GM23338 (cell line): ENCODE measurements around the gene PIEZO2. TPM values are rescaled to one million over a fixed set of nuclear protein-coding genes. Genes with fewer than 3 reads are reported as not detected.

Experiments used
- ATAC-seq: fragments of 200-7000 bp; cut with Tn5 transposase; 3 replicates; pipeline ENCODE4 v1.9.1; 2020
- DNase-seq: peaks from one replicate; pipeline ENCODE4 v3.0.0-alpha.2; 2015; ENCODE audit warnings: low spot score
- H2AFZ ChIP-seq: fragments of 200-600 bp; sonication (generic); 2 replicates; pipeline ENCODE4 v1.8.0; 2016; ENCODE audit warnings: antibody characterized with exemption, mild to moderate bottlenecking, moderate library complexity
- H3F3A ChIP-seq: fragments of 200-600 bp; sonication (generic); replicated peaks from 2 replicates; pipeline ENCODE4 v1.8.0; 2017; ENCODE audit warnings: antibody characterized with exemption, mixed run types, low read depth
- H3K27ac ChIP-seq: fragments of 200-600 bp; sonication (generic); 2 replicates; pipeline ENCODE4 v1.6.1; 2016; ENCODE audit warnings: low read depth
- H3K27me3 ChIP-seq: fragments of 200-600 bp; sonication (generic); 2 replicates; pipeline ENCODE4 v1.8.0; 2016; ENCODE audit warnings: mild to moderate bottlenecking, mixed run types, moderate library complexity; ENCODE audit not compliant: insufficient read depth
- H3K36me3 ChIP-seq: fragments of 200-600 bp; sonication (generic); 2 replicates; pipeline ENCODE4 v1.8.0; 2016; ENCODE audit warnings: mild to moderate bottlenecking; ENCODE audit not compliant: insufficient read depth
- H3K4me1 ChIP-seq: fragments of 200-600 bp; sonication (generic); 2 replicates; pipeline ENCODE4 v1.8.0; 2016; ENCODE audit warnings: mild to moderate bottlenecking, moderate library complexity; ENCODE audit not compliant: insufficient read depth
- H3K4me2 ChIP-seq: fragments of 200-600 bp; sonication (generic); 2 replicates; pipeline ENCODE4 v1.7.1; 2017; ENCODE audit warnings: mixed run types
- H3K4me3 ChIP-seq: fragments of 200-600 bp; sonication (generic); 2 replicates; pipeline ENCODE4 v1.6.1; 2016; ENCODE audit warnings: mixed run types
- H3K79me2 ChIP-seq: fragments of 200-600 bp; sonication (generic); replicated peaks from 2 replicates; pipeline ENCODE4 v1.8.0; 2017; ENCODE audit warnings: mild to moderate bottlenecking; ENCODE audit not compliant: insufficient read depth
- H3K9me2 ChIP-seq: fragments of 200-600 bp; sonication (generic); 2 replicates; pipeline ENCODE4 v1.8.0; 2017; ENCODE audit not compliant: insufficient read depth
- H4K20me1 ChIP-seq: fragments of 200-600 bp; sonication (generic); replicated peaks from 2 replicates; pipeline ENCODE4 v1.8.0; 2017; ENCODE audit warnings: mild to moderate bottlenecking; ENCODE audit not compliant: insufficient read depth
- H3K27ac Mint-ChIP-seq: 2 replicates; pipeline ENCODE4 v1.8.0; 2020; ENCODE audit warnings: inconsistent platforms, mild to moderate bottlenecking, moderate library complexity, mixed read lengths
- H3K27me3 Mint-ChIP-seq: 3 replicates; pipeline ENCODE4 v1.8.0; 2022; ENCODE audit warnings: low read depth, mild to moderate bottlenecking, moderate library complexity, mixed read lengths, inconsistent platforms; ENCODE audit not compliant: insufficient read depth, poor library complexity
- H3K36me3 Mint-ChIP-seq: 3 replicates; pipeline ENCODE4 v1.8.0; 2021; ENCODE audit warnings: low read depth, mild to moderate bottlenecking, inconsistent platforms, moderate library complexity, mixed read lengths
- H3K4me1 Mint-ChIP-seq: 3 replicates; pipeline ENCODE4 v1.8.0; 2020; ENCODE audit warnings: mild to moderate bottlenecking, inconsistent platforms, mixed read lengths
- H3K4me3 Mint-ChIP-seq: 3 replicates; pipeline ENCODE4 v1.8.0; 2021; ENCODE audit warnings: moderate library complexity, mild to moderate bottlenecking, inconsistent platforms, mixed read lengths
- H3K9me3 Mint-ChIP-seq: 3 replicates; pipeline ENCODE4 v1.8.0; 2020; ENCODE audit warnings: moderate library complexity, mild to moderate bottlenecking, inconsistent platforms, mixed read lengths
- CREB1 ChIP-seq: fragments of 250-450 bp; sonication (Bioruptor Pico); IDR thresholded peaks from 2 replicates; pipeline ENCODE4 v1.5.0; 2020; ENCODE audit warnings: low read depth, mild to moderate bottlenecking, moderate library complexity
- EZH2phosphoT487 ChIP-seq: fragments of 200-600 bp; sonication (generic); IDR thresholded peaks from one replicate; pipeline ENCODE4 v1.8.1; 2018; ENCODE audit warnings: antibody characterized with exemption; ENCODE audit not compliant: unreplicated experiment
- JUNB ChIP-seq: IDR thresholded peaks from one replicate; pipeline ENCODE4 v1.6.1; 2016; ENCODE audit warnings: antibody characterized with exemption; ENCODE audit not compliant: unreplicated experiment
- POLR2AphosphoS5 ChIP-seq: IDR thresholded peaks from 2 replicates; pipeline ENCODE4 v1.6.1; 2016; ENCODE audit warnings: antibody characterized with exemption, low read depth
- STAT1 ChIP-seq: IDR thresholded peaks from one replicate; pipeline ENCODE4 v1.6.1; 2016; ENCODE audit warnings: antibody characterized with exemption; ENCODE audit not compliant: unreplicated experiment
- ZNF114 ChIP-seq: fragments of 250-450 bp; sonication (Bioruptor Pico); IDR thresholded peaks from 2 replicates; pipeline ENCODE4 v1.5.0; 2020; ENCODE audit warnings: mild to moderate bottlenecking, moderate library complexity
- ZNF331 ChIP-seq: fragments of 250-450 bp; sonication (Bioruptor Pico); IDR thresholded peaks from 2 replicates; pipeline ENCODE4 v1.5.0; 2020; ENCODE audit warnings: low read depth, mild to moderate bottlenecking, moderate library complexity
- polyA plus RNA-seq: library from polyadenylated mRNA; unstranded; fragments of >200 nt; fragmentation: Nextera tagmentation; extraction: Ambion mirVana; gene quantifications from 2 replicates; pipeline ENCODE4 v1.2.1, GENCODE V29; 2016
- total RNA-seq: library from RNA; depleted of rRNA; stranded (reverse); fragments of >200 nt; shearing (Covaris generic); gene quantifications from 2 replicates; pipeline ENCODE4 v1.2.3, GENCODE V29; 2014
- TF ChIP-seq, protein P1 (sequence below), 2 experiments: fragments of 200-600 bp in 1 of 2; sonication (generic) in 1 of 2; conservative IDR thresholded peaks; 2 replicates each; pipeline versions ENCODE4 v1.5.1 to v1.6.1; 2016 to 2017; ENCODE audit warnings: antibody characterized with exemption in 2 of 2, low read depth in 2 of 2, mild to moderate bottlenecking in 2 of 2, moderate library complexity in 1 of 2
- TF ChIP-seq, protein P2 (sequence below): IDR thresholded peaks from one replicate; pipeline ENCODE4 v1.6.1; 2018; ENCODE audit warnings: antibody characterized with exemption; ENCODE audit not compliant: unreplicated experiment
- TF ChIP-seq, protein P3 (sequence below): fragments of 250-450 bp; sonication (Bioruptor Pico); IDR thresholded peaks from 2 replicates; pipeline ENCODE4 v1.5.0; 2020; ENCODE audit warnings: mild to moderate bottlenecking, moderate library complexity

Gene PIEZO2
- total and polyA plus RNA-seq, 2 experiments from 2014 or later: 4.8 to 8.2 TPM

DNA sequence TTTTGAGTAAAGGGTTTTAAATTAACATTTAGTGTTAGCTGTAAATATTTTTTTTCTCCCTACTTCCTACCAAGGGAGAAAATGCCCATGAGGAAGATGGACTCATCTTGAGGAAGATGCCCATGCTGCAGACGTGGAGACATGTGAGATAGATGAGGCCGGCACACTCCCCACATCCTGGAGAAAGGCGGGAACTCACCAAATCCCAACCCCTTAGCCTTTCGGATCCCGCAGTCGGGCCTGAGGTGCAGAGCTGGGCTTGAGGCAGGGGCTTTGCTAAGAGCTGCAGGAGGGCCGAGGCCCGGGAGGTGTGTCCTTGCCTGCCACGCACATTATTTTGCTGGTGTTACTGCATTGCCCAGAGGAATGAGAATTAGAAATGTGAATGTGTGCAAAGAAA is 485.6 kb downstream of the PIEZO2 start:
- Mint-ChIP-seq H3K9me3 (no peaks in the 10 kb centered on the region), H3K4me3 (no peak overlapping the region), H3K27ac (no peak overlapping the region), H3K36me3 (no peaks in the 10 kb centered on the region), H3K4me1 (peaks cover 16% of the 10 kb centered on the region), H3K27me3 (no peaks in the 10 kb centered on the region)
- H2AFZ ChIP-seq: no peak overlapping the region
- no peaks in the 10 kb centered on the region for H3K79me2 ChIP-seq
- no peaks in the 10 kb centered on the region for H3F3A ChIP-seq
- no peaks in the 10 kb centered on the region for H3K9me2 ChIP-seq
- no peaks in the 10 kb centered on the region for H3K27me3 ChIP-seq
- 0 out of 2 replicates have a peak, but pooled peaks cover 5% of the 10 kb centered on the region for H3K4me1 ChIP-seq
- ATAC-seq: no peak
- H4K20me1 ChIP-seq: no peaks in the 10 kb centered on the region
- no peak overlapping the region for H3K27ac ChIP-seq
- H3K36me3 ChIP-seq: no peaks in the 10 kb centered on the region
- TF ChIP-seq CREB1 (CRISPR knock-in tag) (no peak), POLR2AphosphoS5 (no peak), STAT1 (no peak), JUNB (no peak), ZNF331 (CRISPR knock-in tag) (no peak), ZNF114 (CRISPR knock-in tag) (no peak)
- TF ChIP-seq, protein P1, sequence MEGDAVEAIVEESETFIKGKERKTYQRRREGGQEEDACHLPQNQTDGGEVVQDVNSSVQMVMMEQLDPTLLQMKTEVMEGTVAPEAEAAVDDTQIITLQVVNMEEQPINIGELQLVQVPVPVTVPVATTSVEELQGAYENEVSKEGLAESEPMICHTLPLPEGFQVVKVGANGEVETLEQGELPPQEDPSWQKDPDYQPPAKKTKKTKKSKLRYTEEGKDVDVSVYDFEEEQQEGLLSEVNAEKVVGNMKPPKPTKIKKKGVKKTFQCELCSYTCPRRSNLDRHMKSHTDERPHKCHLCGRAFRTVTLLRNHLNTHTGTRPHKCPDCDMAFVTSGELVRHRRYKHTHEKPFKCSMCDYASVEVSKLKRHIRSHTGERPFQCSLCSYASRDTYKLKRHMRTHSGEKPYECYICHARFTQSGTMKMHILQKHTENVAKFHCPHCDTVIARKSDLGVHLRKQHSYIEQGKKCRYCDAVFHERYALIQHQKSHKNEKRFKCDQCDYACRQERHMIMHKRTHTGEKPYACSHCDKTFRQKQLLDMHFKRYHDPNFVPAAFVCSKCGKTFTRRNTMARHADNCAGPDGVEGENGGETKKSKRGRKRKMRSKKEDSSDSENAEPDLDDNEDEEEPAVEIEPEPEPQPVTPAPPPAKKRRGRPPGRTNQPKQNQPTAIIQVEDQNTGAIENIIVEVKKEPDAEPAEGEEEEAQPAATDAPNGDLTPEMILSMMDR (conservative IDR thresholded peaks at IDR 0.05; ENCODE audit: low read depth in 2 of 2): no peak
- no peak overlapping the region for H3K4me3 ChIP-seq
- no peak overlapping the region for H3K4me2 ChIP-seq
- no peak for DNase-seq

DNA sequence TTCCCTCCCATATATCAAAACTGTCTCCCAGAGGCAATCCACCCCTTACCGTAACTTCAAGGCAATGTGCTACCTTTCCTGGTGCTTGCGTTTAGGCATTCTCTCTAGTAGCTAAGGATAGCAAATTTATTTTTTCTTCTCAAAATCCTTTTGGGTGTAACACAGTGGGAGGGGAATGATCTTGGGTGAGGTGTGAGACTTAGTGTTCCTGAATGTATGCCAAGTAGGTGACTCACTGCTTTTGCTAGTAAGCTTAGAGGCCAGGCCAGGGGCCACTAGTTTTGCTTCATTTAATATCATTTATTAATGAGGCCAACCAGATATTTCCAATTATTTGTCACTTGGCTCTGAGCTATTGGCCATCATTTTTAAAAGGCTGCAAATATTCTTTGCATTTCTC is 488.1 kb downstream of the PIEZO2 start:
- Histone ChIP-seq H3K4me1 (peaks cover 9% of the 10 kb centered on the region; the same call in 1 of the 2 replicates), H3K36me3 (no peaks in the 10 kb centered on the region), H3K27me3 (no peaks in the 10 kb centered on the region), H3K4me3 (no peak overlapping the region), H3F3A (no peaks in the 10 kb centered on the region), H3K79me2 (no peaks in the 10 kb centered on the region), H3K4me2 (no peak overlapping the region), H3K27ac (no peak overlapping the region), H3K9me2 (no peaks in the 10 kb centered on the region), H4K20me1 (no peaks in the 10 kb centered on the region), H2AFZ (no peak overlapping the region)
- no peaks in the 10 kb centered on the region for H3K9me3 Mint-ChIP-seq
- ATAC-seq: no peak
- no peaks in the 10 kb centered on the region for H3K36me3 Mint-ChIP-seq
- peaks cover 7% of the 10 kb centered on the region for H3K27me3 Mint-ChIP-seq
- no peak for DNase-seq
- H3K4me1 Mint-ChIP-seq: peaks cover 22% of the 10 kb centered on the region
- H3K27ac Mint-ChIP-seq: no peak overlapping the region
- no peak overlapping the region for H3K4me3 Mint-ChIP-seq
- no peak for TF ChIP-seq EZH2phosphoT487
- TF ChIP-seq, protein P2, sequence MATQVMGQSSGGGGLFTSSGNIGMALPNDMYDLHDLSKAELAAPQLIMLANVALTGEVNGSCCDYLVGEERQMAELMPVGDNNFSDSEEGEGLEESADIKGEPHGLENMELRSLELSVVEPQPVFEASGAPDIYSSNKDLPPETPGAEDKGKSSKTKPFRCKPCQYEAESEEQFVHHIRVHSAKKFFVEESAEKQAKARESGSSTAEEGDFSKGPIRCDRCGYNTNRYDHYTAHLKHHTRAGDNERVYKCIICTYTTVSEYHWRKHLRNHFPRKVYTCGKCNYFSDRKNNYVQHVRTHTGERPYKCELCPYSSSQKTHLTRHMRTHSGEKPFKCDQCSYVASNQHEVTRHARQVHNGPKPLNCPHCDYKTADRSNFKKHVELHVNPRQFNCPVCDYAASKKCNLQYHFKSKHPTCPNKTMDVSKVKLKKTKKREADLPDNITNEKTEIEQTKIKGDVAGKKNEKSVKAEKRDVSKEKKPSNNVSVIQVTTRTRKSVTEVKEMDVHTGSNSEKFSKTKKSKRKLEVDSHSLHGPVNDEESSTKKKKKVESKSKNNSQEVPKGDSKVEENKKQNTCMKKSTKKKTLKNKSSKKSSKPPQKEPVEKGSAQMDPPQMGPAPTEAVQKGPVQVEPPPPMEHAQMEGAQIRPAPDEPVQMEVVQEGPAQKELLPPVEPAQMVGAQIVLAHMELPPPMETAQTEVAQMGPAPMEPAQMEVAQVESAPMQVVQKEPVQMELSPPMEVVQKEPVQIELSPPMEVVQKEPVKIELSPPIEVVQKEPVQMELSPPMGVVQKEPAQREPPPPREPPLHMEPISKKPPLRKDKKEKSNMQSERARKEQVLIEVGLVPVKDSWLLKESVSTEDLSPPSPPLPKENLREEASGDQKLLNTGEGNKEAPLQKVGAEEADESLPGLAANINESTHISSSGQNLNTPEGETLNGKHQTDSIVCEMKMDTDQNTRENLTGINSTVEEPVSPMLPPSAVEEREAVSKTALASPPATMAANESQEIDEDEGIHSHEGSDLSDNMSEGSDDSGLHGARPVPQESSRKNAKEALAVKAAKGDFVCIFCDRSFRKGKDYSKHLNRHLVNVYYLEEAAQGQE: no peak
- TF ChIP-seq, protein P3, sequence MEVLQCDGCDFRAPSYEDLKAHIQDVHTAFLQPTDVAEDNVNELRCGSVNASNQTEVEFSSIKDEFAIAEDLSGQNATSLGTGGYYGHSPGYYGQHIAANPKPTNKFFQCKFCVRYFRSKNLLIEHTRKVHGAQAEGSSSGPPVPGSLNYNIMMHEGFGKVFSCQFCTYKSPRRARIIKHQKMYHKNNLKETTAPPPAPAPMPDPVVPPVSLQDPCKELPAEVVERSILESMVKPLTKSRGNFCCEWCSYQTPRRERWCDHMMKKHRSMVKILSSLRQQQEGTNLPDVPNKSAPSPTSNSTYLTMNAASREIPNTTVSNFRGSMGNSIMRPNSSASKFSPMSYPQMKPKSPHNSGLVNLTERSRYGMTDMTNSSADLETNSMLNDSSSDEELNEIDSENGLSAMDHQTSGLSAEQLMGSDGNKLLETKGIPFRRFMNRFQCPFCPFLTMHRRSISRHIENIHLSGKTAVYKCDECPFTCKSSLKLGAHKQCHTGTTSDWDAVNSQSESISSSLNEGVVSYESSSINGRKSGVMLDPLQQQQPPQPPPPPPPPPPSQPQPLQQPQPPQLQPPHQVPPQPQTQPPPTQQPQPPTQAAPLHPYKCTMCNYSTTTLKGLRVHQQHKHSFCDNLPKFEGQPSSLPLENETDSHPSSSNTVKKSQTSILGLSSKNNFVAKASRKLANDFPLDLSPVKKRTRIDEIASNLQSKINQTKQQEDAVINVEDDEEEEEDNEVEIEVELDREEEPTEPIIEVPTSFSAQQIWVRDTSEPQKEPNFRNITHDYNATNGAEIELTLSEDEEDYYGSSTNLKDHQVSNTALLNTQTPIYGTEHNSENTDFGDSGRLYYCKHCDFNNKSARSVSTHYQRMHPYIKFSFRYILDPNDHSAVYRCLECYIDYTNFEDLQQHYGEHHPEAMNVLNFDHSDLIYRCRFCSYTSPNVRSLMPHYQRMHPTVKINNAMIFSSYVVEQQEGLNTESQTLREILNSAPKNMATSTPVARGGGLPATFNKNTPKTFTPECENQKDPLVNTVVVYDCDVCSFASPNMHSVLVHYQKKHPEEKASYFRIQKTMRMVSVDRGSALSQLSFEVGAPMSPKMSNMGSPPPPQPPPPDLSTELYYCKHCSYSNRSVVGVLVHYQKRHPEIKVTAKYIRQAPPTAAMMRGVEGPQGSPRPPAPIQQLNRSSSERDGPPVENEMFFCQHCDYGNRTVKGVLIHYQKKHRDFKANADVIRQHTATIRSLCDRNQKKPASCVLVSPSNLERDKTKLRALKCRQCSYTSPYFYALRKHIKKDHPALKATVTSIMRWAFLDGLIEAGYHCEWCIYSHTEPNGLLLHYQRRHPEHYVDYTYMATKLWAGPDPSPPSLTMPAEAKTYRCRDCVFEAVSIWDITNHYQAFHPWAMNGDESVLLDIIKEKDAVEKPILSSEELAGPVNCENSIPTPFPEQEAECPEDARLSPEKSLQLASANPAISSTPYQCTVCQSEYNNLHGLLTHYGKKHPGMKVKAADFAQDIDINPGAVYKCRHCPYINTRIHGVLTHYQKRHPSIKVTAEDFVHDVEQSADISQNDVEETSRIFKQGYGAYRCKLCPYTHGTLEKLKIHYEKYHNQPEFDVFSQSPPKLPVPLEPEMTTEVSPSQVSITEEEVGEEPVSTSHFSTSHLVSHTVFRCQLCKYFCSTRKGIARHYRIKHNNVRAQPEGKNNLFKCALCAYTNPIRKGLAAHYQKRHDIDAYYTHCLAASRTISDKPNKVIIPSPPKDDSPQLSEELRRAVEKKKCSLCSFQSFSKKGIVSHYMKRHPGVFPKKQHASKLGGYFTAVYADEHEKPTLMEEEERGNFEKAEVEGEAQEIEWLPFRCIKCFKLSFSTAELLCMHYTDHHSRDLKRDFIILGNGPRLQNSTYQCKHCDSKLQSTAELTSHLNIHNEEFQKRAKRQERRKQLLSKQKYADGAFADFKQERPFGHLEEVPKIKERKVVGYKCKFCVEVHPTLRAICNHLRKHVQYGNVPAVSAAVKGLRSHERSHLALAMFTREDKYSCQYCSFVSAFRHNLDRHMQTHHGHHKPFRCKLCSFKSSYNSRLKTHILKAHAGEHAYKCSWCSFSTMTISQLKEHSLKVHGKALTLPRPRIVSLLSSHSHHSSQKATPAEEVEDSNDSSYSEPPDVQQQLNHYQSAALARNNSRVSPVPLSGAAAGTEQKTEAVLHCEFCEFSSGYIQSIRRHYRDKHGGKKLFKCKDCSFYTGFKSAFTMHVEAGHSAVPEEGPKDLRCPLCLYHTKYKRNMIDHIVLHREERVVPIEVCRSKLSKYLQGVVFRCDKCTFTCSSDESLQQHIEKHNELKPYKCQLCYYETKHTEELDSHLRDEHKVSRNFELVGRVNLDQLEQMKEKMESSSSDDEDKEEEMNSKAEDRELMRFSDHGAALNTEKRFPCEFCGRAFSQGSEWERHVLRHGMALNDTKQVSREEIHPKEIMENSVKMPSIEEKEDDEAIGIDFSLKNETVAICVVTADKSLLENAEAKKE: no peak
